T47D (cell line): ENCODE measurements around the gene DPP4.

Experiments
- DNase-seq, 2 experiments: peaks; one replicate each; pipeline versions ENCODE4 v3.0.0 to v3.0.0-alpha.2; 2011 to 2012; ENCODE audit warnings: low read depth in 1 of 2, low spot score in 1 of 2
- JUND ChIP-seq: IDR thresholded peaks from 2 replicates; pipeline ENCODE4 v1.6.1; 2012; ENCODE audit warnings: low read depth
- in situ Hi-C: cut with HindIII; loops from 2 replicates; pipeline ENCODE4 v1.10.0; 2016; ENCODE audit warnings: low sequenced_read_pairs, low pct_unique_long_range_greater_than_20kb

DPP4 gene

GRCh38 chr2:161999321-161999720 is 74.7 kb downstream of the DPP4 start:
- TF ChIP-seq JUND, result no peak
- in situ Hi-C loops, result no loop called here
- DNase-seq, result no peak

GRCh38 chr2:161998857-161999256 is 75.2 kb downstream of the DPP4 start:
- in situ Hi-C loops, result no loop called here
- DNase-seq, result no peak
- no peak for TF ChIP-seq JUND

- no peak for DNase-seq
- in situ Hi-C loops, result no loop called here
- no peak for TF ChIP-seq JUND
These were observed 76.0 kb downstream of the DPP4 start for GRCh38 chr2:161997916-161998471.

- TF ChIP-seq JUND, result no peak
- in situ Hi-C loops, result no loop called here
These were observed 78.4 kb downstream of the DPP4 start for GRCh38 chr2:161995553-161996016.

GRCh38 chr2:161994761-161995520 is 79.1 kb downstream of the DPP4 start:
- no peak for TF ChIP-seq JUND
- in situ Hi-C loops, result no loop called here
- DNase-seq, result no peak

More at GRCh38 chr2:161995553-161996016, 78.4 kb downstream of the DPP4 start:
- DNase-seq, result no peak

GRCh38 chr2:161992531-161992930 is 81.5 kb downstream of the DPP4 start:
- TF ChIP-seq JUND, result no peak
- DNase-seq, result no peak
- in situ Hi-C loops, result no loop called here

GRCh38 chr2:161991991-161992390 is 82.0 kb downstream of the DPP4 start:
- no peak for TF ChIP-seq JUND
- in situ Hi-C loops, result no loop called here
- DNase-seq, result no peak

GRCh38 chr2:161990741-161991140 is 83.3 kb downstream of the DPP4 start:
- DNase-seq, result no peak
- in situ Hi-C loops, result no loop called here
- TF ChIP-seq JUND, result no peak

- no peak for TF ChIP-seq JUND
- DNase-seq, result no peak
- in situ Hi-C loops, result no loop called here
These were observed 84.0 kb downstream of the DPP4 start for GRCh38 chr2:161990036-161990435.

- TF ChIP-seq JUND, result no peak
- DNase-seq, result no peak
- in situ Hi-C loops, result no loop called here
These were observed 85.4 kb downstream of the DPP4 start for GRCh38 chr2:161988589-161988988.

- no peak for TF ChIP-seq JUND
- in situ Hi-C loops, result no loop called here
- no peak for DNase-seq
These were observed 86.7 kb downstream of the DPP4 start for GRCh38 chr2:161987311-161987710.

- DNase-seq, result no peak
- in situ Hi-C loops, result no loop called here
- TF ChIP-seq JUND, result no peak
These were observed 90.1 kb downstream of the DPP4 start for GRCh38 chr2:161983866-161984265.

GRCh38 chr2:161983331-161983651 is 90.7 kb downstream of the DPP4 start:
- no peak for TF ChIP-seq JUND
- DNase-seq, result no peak
- in situ Hi-C loops, result no loop called here
